Measurements from ENCODE around the gene CDC14A.

CDC14A gene

GRCh38 chr1:100352267-100353070 is at the start of gene CDC14A:
CDC14A (plus strand) TSS chr1:100352506; CDS start chr1:100352955, 449 bp downstream.
- Histone ChIP-seq H3K36me3 (ENCODE audit: control insufficient read depth, insufficient read depth, low read length) (no peaks in the 10 kb centered on the region), H3K4me1 (ENCODE audit: control insufficient read depth, insufficient read depth, low read length) (peaks cover 10% of the 10 kb centered on the region), H3K27me3 (ENCODE audit: control insufficient read depth, insufficient read depth, low read length) (peaks cover 7% of the 10 kb centered on the region), H3K9ac (ENCODE audit: low read depth, low read length) (peak within 1 kb of the TSS; percentile 73), H3K4me3 (ENCODE audit: low read depth, low read length) (peak within 1 kb of the TSS; percentile 95), H3K9me3 (ENCODE audit: control insufficient read depth, insufficient read depth, low read length) (no peaks in the 10 kb centered on the region)

- Histone ChIP-seq H3K9ac (ENCODE audit: low read depth, low read length) (no peak overlapping the region), H3K4me3 (ENCODE audit: low read depth, low read length) (no peak overlapping the region)
Measured at GRCh38 chr1:100302739-100303138, 49.6 kb upstream of the CDC14A start.

GRCh38 chr1:100304227-100304626 is 48.1 kb upstream of the CDC14A start:
- Histone ChIP-seq H3K9ac (ENCODE audit: low read depth, low read length) (no peak overlapping the region), H3K9me3 (ENCODE audit: control insufficient read depth, insufficient read depth, low read length) (no peaks in the 10 kb centered on the region), H3K4me3 (ENCODE audit: low read depth, low read length) (no peak overlapping the region), H3K4me1 (ENCODE audit: control insufficient read depth, insufficient read depth, low read length) (peaks cover 6% of the 10 kb centered on the region), H3K36me3 (ENCODE audit: control insufficient read depth, insufficient read depth, low read length) (no peaks in the 10 kb centered on the region), H3K27me3 (ENCODE audit: control insufficient read depth, insufficient read depth, low read length) (no peaks in the 10 kb centered on the region)

More at GRCh38 chr1:100302739-100303138, 49.6 kb upstream of the CDC14A start:
- Histone ChIP-seq H3K9me3 (ENCODE audit: control insufficient read depth, insufficient read depth, low read length) (no peaks in the 10 kb centered on the region), H3K4me1 (ENCODE audit: control insufficient read depth, insufficient read depth, low read length) (peaks cover 16% of the 10 kb centered on the region), H3K36me3 (ENCODE audit: control insufficient read depth, insufficient read depth, low read length) (no peaks in the 10 kb centered on the region), H3K27me3 (ENCODE audit: control insufficient read depth, insufficient read depth, low read length) (no peaks in the 10 kb centered on the region)

GRCh38 chr1:100304921-100305320 is 47.4 kb upstream of the CDC14A start:
- Histone ChIP-seq H3K4me3 (ENCODE audit: low read depth, low read length) (no peak overlapping the region), H3K27me3 (ENCODE audit: control insufficient read depth, insufficient read depth, low read length) (no peaks in the 10 kb centered on the region)

GRCh38 chr1:100305954-100306353 is 46.4 kb upstream of the CDC14A start:
- Histone ChIP-seq H3K4me3 (ENCODE audit: low read depth, low read length) (no peak overlapping the region), H3K27me3 (ENCODE audit: control insufficient read depth, insufficient read depth, low read length) (no peaks in the 10 kb centered on the region), H3K4me1 (ENCODE audit: control insufficient read depth, insufficient read depth, low read length) (peaks cover 3% of the 10 kb centered on the region), H3K36me3 (ENCODE audit: control insufficient read depth, insufficient read depth, low read length) (no peaks in the 10 kb centered on the region), H3K9ac (ENCODE audit: low read depth, low read length) (no peak overlapping the region), H3K9me3 (ENCODE audit: control insufficient read depth, insufficient read depth, low read length) (no peaks in the 10 kb centered on the region)

More at GRCh38 chr1:100304921-100305320, 47.4 kb upstream of the CDC14A start:
- Histone ChIP-seq H3K9me3 (ENCODE audit: control insufficient read depth, insufficient read depth, low read length) (no peaks in the 10 kb centered on the region), H3K9ac (ENCODE audit: low read depth, low read length) (no peak overlapping the region), H3K36me3 (ENCODE audit: control insufficient read depth, insufficient read depth, low read length) (no peaks in the 10 kb centered on the region), H3K4me1 (ENCODE audit: control insufficient read depth, insufficient read depth, low read length) (peaks cover 6% of the 10 kb centered on the region)

GRCh38 chr1:100306735-100307313 is 45.5 kb upstream of the CDC14A start:
- Histone ChIP-seq H3K4me3 (ENCODE audit: low read depth, low read length) (no peak overlapping the region), H3K27me3 (ENCODE audit: control insufficient read depth, insufficient read depth, low read length) (no peaks in the 10 kb centered on the region), H3K36me3 (ENCODE audit: control insufficient read depth, insufficient read depth, low read length) (no peaks in the 10 kb centered on the region), H3K9ac (ENCODE audit: low read depth, low read length) (no peak overlapping the region), H3K4me1 (ENCODE audit: control insufficient read depth, insufficient read depth, low read length) (peaks cover 3% of the 10 kb centered on the region), H3K9me3 (ENCODE audit: control insufficient read depth, insufficient read depth, low read length) (no peaks in the 10 kb centered on the region)

- no peaks in the 10 kb centered on the region for H3K27me3 ChIP-seq (ENCODE audit: control insufficient read depth, insufficient read depth, low read length)
- no peak overlapping the region for H3K9ac ChIP-seq (ENCODE audit: low read depth, low read length)
- peaks cover 3% of the 10 kb centered on the region for H3K4me1 ChIP-seq (ENCODE audit: control insufficient read depth, insufficient read depth, low read length)
- no peak overlapping the region for H3K4me3 ChIP-seq (ENCODE audit: low read depth, low read length)
- no peaks in the 10 kb centered on the region for H3K36me3 ChIP-seq (ENCODE audit: control insufficient read depth, insufficient read depth, low read length)
- H3K9me3 ChIP-seq (ENCODE audit: control insufficient read depth, insufficient read depth, low read length) = no peaks in the 10 kb centered on the region
Measured at GRCh38 chr1:100308777-100309176, 43.5 kb upstream of the CDC14A start.

- no peaks in the 10 kb centered on the region for H3K9me3 ChIP-seq (ENCODE audit: control insufficient read depth, insufficient read depth, low read length)
- H3K36me3 ChIP-seq (ENCODE audit: control insufficient read depth, insufficient read depth, low read length) = no peaks in the 10 kb centered on the region
- H3K27me3 ChIP-seq (ENCODE audit: control insufficient read depth, insufficient read depth, low read length) = no peaks in the 10 kb centered on the region
- no peaks in the 10 kb centered on the region for H3K4me1 ChIP-seq (ENCODE audit: control insufficient read depth, insufficient read depth, low read length)
- no peak overlapping the region for H3K4me3 ChIP-seq (ENCODE audit: low read depth, low read length)
- H3K9ac ChIP-seq (ENCODE audit: low read depth, low read length) = no peak overlapping the region
Measured at GRCh38 chr1:100309863-100310262, 42.4 kb upstream of the CDC14A start.

- Histone ChIP-seq H3K9ac (ENCODE audit: low read depth, low read length) (no peak overlapping the region), H3K4me1 (ENCODE audit: control insufficient read depth, insufficient read depth, low read length) (no peaks in the 10 kb centered on the region)
Measured at GRCh38 chr1:100313382-100313781, 38.9 kb upstream of the CDC14A start.

GRCh38 chr1:100316622-100317021 is 35.7 kb upstream of the CDC14A start:
- no peaks in the 10 kb centered on the region for H3K4me1 ChIP-seq (ENCODE audit: control insufficient read depth, insufficient read depth, low read length)
- H3K27me3 ChIP-seq (ENCODE audit: control insufficient read depth, insufficient read depth, low read length) = no peaks in the 10 kb centered on the region
- H3K4me3 ChIP-seq (ENCODE audit: low read depth, low read length) = no peak overlapping the region
- H3K9me3 ChIP-seq (ENCODE audit: control insufficient read depth, insufficient read depth, low read length) = no peaks in the 10 kb centered on the region
- no peaks in the 10 kb centered on the region for H3K36me3 ChIP-seq (ENCODE audit: control insufficient read depth, insufficient read depth, low read length)
- no peak overlapping the region for H3K9ac ChIP-seq (ENCODE audit: low read depth, low read length)

More at GRCh38 chr1:100313382-100313781, 38.9 kb upstream of the CDC14A start:
- H3K36me3 ChIP-seq (ENCODE audit: control insufficient read depth, insufficient read depth, low read length) = no peaks in the 10 kb centered on the region
- no peaks in the 10 kb centered on the region for H3K27me3 ChIP-seq (ENCODE audit: control insufficient read depth, insufficient read depth, low read length)
- H3K9me3 ChIP-seq (ENCODE audit: control insufficient read depth, insufficient read depth, low read length) = no peaks in the 10 kb centered on the region
- H3K4me3 ChIP-seq (ENCODE audit: low read depth, low read length) = no peak overlapping the region

- H3K36me3 ChIP-seq (ENCODE audit: control insufficient read depth, insufficient read depth, low read length) = no peaks in the 10 kb centered on the region
- H3K4me1 ChIP-seq (ENCODE audit: control insufficient read depth, insufficient read depth, low read length) = no peaks in the 10 kb centered on the region
- H3K9ac ChIP-seq (ENCODE audit: low read depth, low read length) = no peak overlapping the region
- no peaks in the 10 kb centered on the region for H3K27me3 ChIP-seq (ENCODE audit: control insufficient read depth, insufficient read depth, low read length)
- no peak overlapping the region for H3K4me3 ChIP-seq (ENCODE audit: low read depth, low read length)
- H3K9me3 ChIP-seq (ENCODE audit: control insufficient read depth, insufficient read depth, low read length) = no peaks in the 10 kb centered on the region
Measured at GRCh38 chr1:100320311-100321099, 31.8 kb upstream of the CDC14A start.
